Glomerular visceral epithelial cell (primary cell): ENCODE results near the gene CCNF.
A peak's percentile ranks its signal among the peaks of the same experiment; 100 is the strongest.

Experiments used
- DNase-seq: peaks from one replicate; pipeline ENCODE4 v3.0.0-alpha.2; 2016; ENCODE audit errors: extremely low spot score

Gene CCNF

GRCh38 chr16:2456551-2457153 lies 27.4 kb downstream of the CCNF start:
- DNase-seq = no peak

GRCh38 chr16:2457267-2457666 lies 28.0 kb downstream of the CCNF start:
- DNase-seq = no peak

- no peak for DNase-seq
These were observed 28.7 kb downstream of the CCNF start for GRCh38 chr16:2457946-2458345.

GRCh38 chr16:2458887-2459646 lies 29.8 kb downstream of the CCNF start:
- DNase-seq = no peak

- peak; percentile 94 for DNase-seq
These were observed 30.6 kb downstream of the CCNF start, which contains the start of gene TEDC2 for GRCh38 chr16:2459647-2460390. TSS of gene TEDC2 (plus strand) at chr16:2460109. CDS start at chr16:2460145, 36 bp downstream.

- DNase-seq = no peak
These were observed 31.1 kb downstream of the CCNF start for GRCh38 chr16:2460391-2460713.

- no peak for DNase-seq
These were observed 31.7 kb downstream of the CCNF start for GRCh38 chr16:2460916-2461315.

GRCh38 chr16:2462031-2462866 lies 33.0 kb downstream of the CCNF start:
- DNase-seq = no peak

- DNase-seq = no peak
These were observed 35.1 kb downstream of the CCNF start for GRCh38 chr16:2464333-2464732.

- DNase-seq = no peak
These were observed 36.6 kb downstream of the CCNF start for GRCh38 chr16:2465653-2466415.

- DNase-seq = no peak
These were observed 37.6 kb downstream of the CCNF start for GRCh38 chr16:2466667-2467527.

GRCh38 chr16:2467528-2468232 lies 38.4 kb downstream of the CCNF start:
- peak; percentile 61 for DNase-seq

GRCh38 chr16:2468233-2468724 lies 39.0 kb downstream of the CCNF start:
- DNase-seq = peak; percentile 32

GRCh38 chr16:2468725-2469398 lies 39.6 kb downstream of the CCNF start:
- DNase-seq = no peak

- DNase-seq = no peak
These were observed 40.4 kb downstream of the CCNF start for GRCh38 chr16:2469399-2470233.

GRCh38 chr16:2470234-2470601 lies 41.0 kb downstream of the CCNF start:
- no peak for DNase-seq

- no peak for DNase-seq
These were observed 41.4 kb downstream of the CCNF start for GRCh38 chr16:2470603-2471015.
